Measurements from ENCODE around the gene TEX19. TPM values are rescaled to one million over a fixed set of nuclear protein-coding genes. Genes with fewer than 3 reads are reported as not detected.
A peak's percentile ranks its signal among the peaks of the same experiment; 100 is the strongest.

TEX19 gene
- total RNA-seq, 2 experiments from 2014 or later, result 2.0 to 3.4 TPM

- Histone ChIP-seq H3K4me2 (ENCODE audit: low read length) (peak overlapping the region; percentile 78), H4K20me1 (ENCODE audit: insufficient read depth, low read length) (no peaks in the 10 kb centered on the region), H3K9me2 (ENCODE audit: insufficient read depth, low read length) (no peaks in the 10 kb centered on the region), H3K36me3 (ENCODE audit: insufficient read depth, low read length) (no peaks in the 10 kb centered on the region), H3K27ac (ENCODE audit: low read depth, low read length, poor library complexity, severe bottlenecking) (peak overlapping the region; percentile 97), H3K4me3 (ENCODE audit: low read depth, low read length, poor library complexity, severe bottlenecking) (peak overlapping the region; percentile 55), H3K79me2 (ENCODE audit: insufficient read depth, low read depth, low read length) (no peaks in the 10 kb centered on the region), H3K4me1 (ENCODE audit: insufficient read depth, low read length, poor library complexity, severe bottlenecking) (peaks cover 63% of the 10 kb centered on the region), H3K9me3 (ENCODE audit: low read length) (no peaks in the 10 kb centered on the region), H2AFZ (ENCODE audit: low read length) (peak overlapping the region; percentile 65)
- intact Hi-C loops (cut with micrococcal nuclease; ENCODE audit: unreplicated experiment), result loop anchor here (1.0 to 5.0 kb wide), 9 partner anchors 20 to 522 kb away; partner anchors contain the start of genes HEXD and OGFOD3
- peak; percentile 92 for DNase-seq (ENCODE audit: low spot score)
- BruUV-seq (replicated peaks), result TSS peak; percentile 96
- CTCF ChIA-PET (ENCODE audit: unreplicated experiment), result interaction anchor here (0.7 to 2.0 kb wide), 9 partner anchors 16 to 203 kb away, joined by 3 to 11 read pairs (median 3); no protein-coding TSS in a partner anchor
- POLR2A ChIA-PET, result interaction anchor here (0.7 to 3.7 kb wide), 9 partner anchors 20 to 204 kb away, joined by 3 to 22 read pairs (median 6); partner anchors contain the start of genes CYBC1, HEXD and OGFOD3
- TF ChIP-seq EZH2phosphoT487 (IDR thresholded peaks at IDR 0.05; ENCODE audit: borderline replicate concordance, low read depth, low read length) (no peak), CTCF (conservative IDR thresholded peaks at IDR 0.05; ENCODE audit: low read length) (peak; percentile 79)
These were observed 8.6 kb upstream of the TEX19 start for GRCh38 chr17:82350182-82351030.

GRCh38 chr17:82351254-82351712, 7.8 kb upstream of the TEX19 start:
- Histone ChIP-seq H3K4me3 (ENCODE audit: low read depth, low read length, poor library complexity, severe bottlenecking) (peak overlapping the region; percentile 55), H3K27ac (ENCODE audit: low read depth, low read length, poor library complexity, severe bottlenecking) (peak overlapping the region; percentile 97), H3K9me2 (ENCODE audit: insufficient read depth, low read length) (no peaks in the 10 kb centered on the region), H2AFZ (ENCODE audit: low read length) (peak overlapping the region; percentile 65), H4K20me1 (ENCODE audit: insufficient read depth, low read length) (no peaks in the 10 kb centered on the region), H3K9me3 (ENCODE audit: low read length) (no peaks in the 10 kb centered on the region), H3K36me3 (ENCODE audit: insufficient read depth, low read length) (no peaks in the 10 kb centered on the region), H3K79me2 (ENCODE audit: insufficient read depth, low read depth, low read length) (no peaks in the 10 kb centered on the region), H3K4me1 (ENCODE audit: insufficient read depth, low read length, poor library complexity, severe bottlenecking) (peaks cover 67% of the 10 kb centered on the region), H3K4me2 (ENCODE audit: low read length) (peak overlapping the region; percentile 78)
- CTCF ChIA-PET (ENCODE audit: unreplicated experiment), result interaction anchor here (0.6 to 2.0 kb wide), 9 partner anchors 15 to 203 kb away, joined by 3 to 11 read pairs (median 4); no protein-coding TSS in a partner anchor
- DNase-seq (ENCODE audit: low spot score), result peak; percentile 98
- intact Hi-C loops (cut with micrococcal nuclease; ENCODE audit: unreplicated experiment), result loop anchor here (1.0 to 5.0 kb wide), 7 partner anchors 51 to 521 kb away; partner anchors contain the start of genes HEXD and OGFOD3
- no peak for TF ChIP-seq EZH2phosphoT487 (IDR thresholded peaks at IDR 0.05; ENCODE audit: borderline replicate concordance, low read depth, low read length)
- no peak for TF ChIP-seq CTCF (conservative IDR thresholded peaks at IDR 0.05; ENCODE audit: low read length)
- POLR2A ChIA-PET, result interaction anchor here (0.5 to 3.7 kb wide), 11 partner anchors 10 to 154 kb away, joined by 3 to 22 read pairs (median 5); partner anchors contain the start of genes CYBC1, HEXD and OGFOD3
- no TSS peak for BruUV-seq (replicated peaks)

Data from OCI-LY7 (cell line).